ENCODE results near the gene EVA1C. TPM values are rescaled to one million over a fixed set of nuclear protein-coding genes. Genes with fewer than 3 reads are reported as not detected.

The EVA1C gene
- polyA plus RNA-seq, 1 of the 3 experiments (the other 2 are of a cell fraction) = 10.1 TPM

DNA sequence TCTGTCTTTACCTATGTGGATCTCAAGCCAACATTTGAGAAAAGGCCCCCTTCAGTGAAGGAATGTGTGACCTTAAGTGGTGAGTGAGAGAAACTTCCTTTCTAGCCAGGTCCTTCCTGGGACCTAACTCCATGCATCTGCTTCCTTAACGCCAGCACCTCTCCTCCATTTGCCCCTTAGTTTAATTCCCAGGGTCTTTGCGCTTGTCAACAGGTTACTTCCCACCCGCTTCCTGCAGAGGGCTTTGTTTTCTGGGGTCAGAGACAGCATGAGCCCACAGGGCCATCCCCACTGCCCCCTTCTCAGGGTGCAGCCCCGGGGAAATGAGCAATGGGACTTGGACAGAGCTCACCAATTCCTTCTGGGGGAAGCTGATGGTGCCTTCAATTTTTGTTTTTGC lies 54.8 kb downstream of the EVA1C start:
- H3K4me2 ChIP-seq = no peak overlapping the region
- no peak overlapping the region for H3K4me3 ChIP-seq (ENCODE audit: low read depth in 2 of 2, low read length in 1 of 2)
- H3F3A ChIP-seq (replicated peaks; ENCODE audit: insufficient read depth) = peaks cover 26% of the 10 kb centered on the region
- H3K36me3 ChIP-seq (replicated peaks in 1 of 2; ENCODE audit: control insufficient read depth in 1 of 2, insufficient read depth in 2 of 2, low read length in 1 of 2) = peaks cover 0 to 5% of the 10 kb centered on the region in 2 experiments
- H2AFZ ChIP-seq (ENCODE audit: low read depth) = no peak overlapping the region
- H3K9me2 ChIP-seq = no peaks in the 10 kb centered on the region
- TF ChIP-seq GABPA (IDR thresholded peaks at IDR 0.05; ENCODE audit: low read depth) (no peak), JUND (IDR thresholded peaks at IDR 0.05) (no peak), FOSL2 (IDR thresholded peaks at IDR 0.05; ENCODE audit: borderline replicate concordance, low read depth) (no peak), NRF1 (IDR thresholded peaks at IDR 0.05; ENCODE audit: low read depth, low read length) (no peak), TAF1 (IDR thresholded peaks at IDR 0.05; ENCODE audit: borderline replicate concordance, low read depth, low read length) (no peak), CTCF (IDR thresholded peaks at IDR 0.05) (no peak), MXI1 (IDR thresholded peaks at IDR 0.05; ENCODE audit: low read depth, low read length) (no peak), TCF12 (IDR thresholded peaks at IDR 0.05) (no peak)
- TF ChIP-seq, protein P1, sequence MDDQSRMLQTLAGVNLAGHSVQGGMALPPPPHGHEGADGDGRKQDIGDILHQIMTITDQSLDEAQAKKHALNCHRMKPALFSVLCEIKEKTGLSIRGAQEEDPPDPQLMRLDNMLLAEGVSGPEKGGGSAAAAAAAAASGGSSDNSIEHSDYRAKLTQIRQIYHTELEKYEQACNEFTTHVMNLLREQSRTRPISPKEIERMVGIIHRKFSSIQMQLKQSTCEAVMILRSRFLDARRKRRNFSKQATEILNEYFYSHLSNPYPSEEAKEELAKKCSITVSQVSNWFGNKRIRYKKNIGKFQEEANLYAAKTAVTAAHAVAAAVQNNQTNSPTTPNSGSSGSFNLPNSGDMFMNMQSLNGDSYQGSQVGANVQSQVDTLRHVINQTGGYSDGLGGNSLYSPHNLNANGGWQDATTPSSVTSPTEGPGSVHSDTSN (IDR thresholded peaks at IDR 0.05) = no peak
- TF ChIP-seq, protein P2, sequence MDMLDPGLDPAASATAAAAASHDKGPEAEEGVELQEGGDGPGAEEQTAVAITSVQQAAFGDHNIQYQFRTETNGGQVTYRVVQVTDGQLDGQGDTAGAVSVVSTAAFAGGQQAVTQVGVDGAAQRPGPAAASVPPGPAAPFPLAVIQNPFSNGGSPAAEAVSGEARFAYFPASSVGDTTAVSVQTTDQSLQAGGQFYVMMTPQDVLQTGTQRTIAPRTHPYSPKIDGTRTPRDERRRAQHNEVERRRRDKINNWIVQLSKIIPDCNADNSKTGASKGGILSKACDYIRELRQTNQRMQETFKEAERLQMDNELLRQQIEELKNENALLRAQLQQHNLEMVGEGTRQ (IDR thresholded peaks at IDR 0.05; ENCODE audit: borderline replicate concordance, low read depth, low read length) = no peak
- CTCF ChIA-PET = interaction anchor here (0.9 to 1.1 kb wide), 2 partner anchors 11 to 73 kb away, joined by 3 read pairs; no protein-coding TSS in a partner anchor
- H3K9me3 ChIP-seq = no peaks in the 10 kb centered on the region
- no peaks in the 10 kb centered on the region for H4K20me1 ChIP-seq (ENCODE audit: insufficient read depth)
- peaks cover 5 to 18% of the 10 kb centered on the region in 2 experiments for H3K4me1 ChIP-seq (ENCODE audit: control insufficient read depth in 1 of 2, insufficient read depth in 2 of 2, low read depth in 1 of 2, low read length in 1 of 2)
- H3K9ac ChIP-seq = no peak overlapping the region
- POLR2A ChIA-PET = no interaction called here
- 96% methylated on average over 4 of the region's 4 CpGs for WGBS (ENCODE audit: low lambda C conversion rate)
- H3K27ac ChIP-seq (ENCODE audit: low read depth in 2 of 2, low read length in 1 of 2) = no peak overlapping the region
- H3K27me3 ChIP-seq (ENCODE audit: insufficient read depth) = no peaks in the 10 kb centered on the region
- H3K79me2 ChIP-seq (ENCODE audit: insufficient read depth) = peaks cover 7% of the 10 kb centered on the region; the same call in 1 of the 2 replicates
- no peak for DNase-seq

DNA sequence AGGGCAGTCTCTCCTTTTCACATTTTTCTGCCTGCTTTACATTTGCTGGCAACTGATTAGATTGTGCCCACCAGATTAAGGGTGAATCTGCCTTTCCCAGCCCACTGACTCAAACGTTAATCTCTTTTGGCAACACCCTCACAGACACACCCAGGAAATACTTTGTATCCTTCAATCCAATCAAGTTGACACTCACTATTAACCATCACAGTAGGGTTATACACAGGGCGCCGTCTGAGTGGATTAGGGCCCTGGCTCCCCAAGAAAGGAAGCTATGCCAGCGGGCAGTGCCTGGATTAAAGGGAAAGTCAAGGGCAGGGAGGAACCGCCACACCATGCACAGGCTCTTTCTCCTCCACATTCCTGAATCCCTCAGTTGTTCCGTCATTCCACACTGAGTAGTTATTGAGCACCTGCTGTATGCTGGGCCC lies 56.2 kb downstream of the EVA1C start:
- Histone ChIP-seq H3F3A (replicated peaks; ENCODE audit: insufficient read depth) (peaks cover 14% of the 10 kb centered on the region), H3K4me1 (ENCODE audit: control insufficient read depth in 1 of 2, insufficient read depth in 2 of 2, low read depth in 1 of 2, low read length in 1 of 2) (peaks cover 5 to 12% of the 10 kb centered on the region in 2 experiments; a peak in 3 of 4 replicates), H3K36me3 (replicated peaks in 1 of 2; ENCODE audit: control insufficient read depth in 1 of 2, insufficient read depth in 2 of 2, low read length in 1 of 2) (peaks cover 0 to 5% of the 10 kb centered on the region in 2 experiments), H3K9me2 (no peaks in the 10 kb centered on the region), H3K79me2 (ENCODE audit: insufficient read depth) (peaks cover 7% of the 10 kb centered on the region; the same call in 1 of the 2 replicates), H3K4me3 (ENCODE audit: low read depth in 2 of 2, low read length in 1 of 2) (no peak overlapping the region), H2AFZ (ENCODE audit: low read depth) (no peak overlapping the region), H3K9me3 (no peaks in the 10 kb centered on the region), H3K27ac (ENCODE audit: low read depth in 2 of 2, low read length in 1 of 2) (no peak overlapping the region), H3K4me2 (no peak overlapping the region), H3K27me3 (ENCODE audit: insufficient read depth) (no peaks in the 10 kb centered on the region), H3K9ac (no peak overlapping the region), H4K20me1 (ENCODE audit: insufficient read depth) (no peaks in the 10 kb centered on the region)
- DNase-seq = no peak
- no peak for TF ChIP-seq JUND (IDR thresholded peaks at IDR 0.05)
- no peak for TF ChIP-seq GABPA (IDR thresholded peaks at IDR 0.05; ENCODE audit: low read depth)
- no peak for TF ChIP-seq SIN3A (IDR thresholded peaks at IDR 0.05; ENCODE audit: borderline replicate concordance, low read depth, low read length)
- no peak for TF ChIP-seq ZBTB33 (IDR thresholded peaks at IDR 0.05; ENCODE audit: borderline replicate concordance, low read depth)
- TF ChIP-seq YY1 (IDR thresholded peaks at IDR 0.05; ENCODE audit: low read depth) = no peak
- 83% methylated on average over 6 of the region's 6 CpGs for WGBS (ENCODE audit: low lambda C conversion rate)
- ChIA-PET CTCF (no interaction called here), POLR2A (no interaction called here)
